Liver (tissue), 9 donors: ENCODE data around the gene VPS37D. TPM values are rescaled to one million over a fixed set of nuclear protein-coding genes. Genes with fewer than 3 reads are reported as not detected.

Experiments used
- DNase-seq: peaks from one replicate; pipeline ENCODE4 v3.0.0-alpha.2; 2017; ENCODE audit warnings: low spot score
- H3K27ac ChIP-seq, 2 donors: one replicate each; pipeline ENCODE4 v1.7.0; 2013; ENCODE audit warnings: inconsistent platforms in 2 of 2, low read length in 2 of 2, control low read depth in 1 of 2, low read depth in 1 of 2, mild to moderate bottlenecking in 1 of 2
- H3K27me3 ChIP-seq, 4 donors: one replicate each; pipeline versions ENCODE4 v1.6.1 to v1.7.0; 2013; ENCODE audit warnings: low read length in 3 of 4, inconsistent platforms in 1 of 4, mild to moderate bottlenecking in 1 of 4, moderate library complexity in 1 of 4; ENCODE audit not compliant: control insufficient read depth in 4 of 4, insufficient read depth in 4 of 4
- H3K36me3 ChIP-seq, 4 donors: one replicate each; pipeline versions ENCODE4 v1.6.1 to v1.7.0; 2013; ENCODE audit warnings: low read length in 3 of 4, mild to moderate bottlenecking in 3 of 4, low read depth in 1 of 4, moderate library complexity in 1 of 4; ENCODE audit not compliant: control insufficient read depth in 4 of 4, insufficient read depth in 3 of 4
- H3K4me1 ChIP-seq, 4 donors: one replicate each; pipeline versions ENCODE4 v1.6.1 to v1.7.0; 2013; ENCODE audit warnings: low read length in 3 of 4, mild to moderate bottlenecking in 3 of 4, moderate library complexity in 1 of 4; ENCODE audit not compliant: control insufficient read depth in 4 of 4, insufficient read depth in 4 of 4
- H3K4me3 ChIP-seq, 3 donors: one replicate each; pipeline versions ENCODE4 v1.6.1 to v1.7.0; 2013; ENCODE audit warnings: low read length in 3 of 3, control low read depth in 1 of 3, low read depth in 1 of 3, mild to moderate bottlenecking in 1 of 3
- H3K9ac ChIP-seq, 2 donors: one replicate each; pipeline ENCODE4 v1.7.0; 2013; ENCODE audit warnings: low read length in 2 of 2, mild to moderate bottlenecking in 2 of 2, moderate library complexity in 2 of 2, control low read depth in 1 of 2, low read depth in 1 of 2
- H3K9me3 ChIP-seq, 4 donors: one replicate each; pipeline versions ENCODE4 v1.6.1 to v1.7.0; 2013; ENCODE audit warnings: low read length in 3 of 4; ENCODE audit not compliant: control insufficient read depth in 4 of 4
- ATF3 ChIP-seq: IDR thresholded peaks from 2 replicates; pipeline ENCODE4 v1.6.1; 2016; ENCODE audit warnings: antibody characterized with exemption
- EGR1 ChIP-seq, 2 donors: IDR thresholded peaks; 2 replicates each; pipeline ENCODE4 v1.6.1; 2016 to 2018; ENCODE audit warnings: antibody characterized with exemption in 2 of 2, low read depth in 2 of 2
- FOXA1 ChIP-seq: IDR thresholded peaks from 2 replicates; pipeline ENCODE4 v1.6.1; 2016; ENCODE audit warnings: antibody characterized with exemption
- FOXA2 ChIP-seq: IDR thresholded peaks from 2 replicates; pipeline ENCODE4 v1.6.1; 2016; ENCODE audit warnings: antibody characterized with exemption
- GABPA ChIP-seq, 2 donors: IDR thresholded peaks in 1 of 2; conservative IDR thresholded peaks in 1 of 2; 2 replicates each; pipeline ENCODE4 v1.6.1; 2016; ENCODE audit warnings: antibody characterized with exemption in 2 of 2, mild to moderate bottlenecking in 1 of 2, moderate library complexity in 1 of 2
- HNF4A ChIP-seq, 2 donors: conservative IDR thresholded peaks; 2 replicates each; pipeline ENCODE4 v1.6.1; 2016; ENCODE audit warnings: antibody characterized with exemption in 2 of 2, mild to moderate bottlenecking in 2 of 2
- HNF4G ChIP-seq: IDR thresholded peaks from 2 replicates; pipeline ENCODE4 v1.6.1; 2016; ENCODE audit warnings: antibody characterized with exemption
- JUND ChIP-seq, 2 donors: IDR thresholded peaks; 2 replicates each; pipeline ENCODE4 v1.6.1; 2016; ENCODE audit warnings: antibody characterized with exemption in 2 of 2
- NR2F2 ChIP-seq: IDR thresholded peaks from 2 replicates; pipeline ENCODE4 v1.6.1; 2016; ENCODE audit warnings: antibody characterized with exemption
- RAD21 ChIP-seq, 2 donors: IDR thresholded peaks; 2 replicates each; pipeline ENCODE4 v1.6.1; 2016; ENCODE audit warnings: antibody characterized with exemption in 2 of 2, mild to moderate bottlenecking in 2 of 2
- REST ChIP-seq: IDR thresholded peaks from 2 replicates; pipeline ENCODE4 v1.6.1; 2016; ENCODE audit warnings: antibody characterized with exemption, mild to moderate bottlenecking
- RXRA ChIP-seq, 2 donors: IDR thresholded peaks; 2 replicates each; pipeline ENCODE4 v1.6.1; 2017 to 2018; ENCODE audit warnings: antibody characterized with exemption in 2 of 2, mild to moderate bottlenecking in 1 of 2
- SP1 ChIP-seq: IDR thresholded peaks from 2 replicates; pipeline ENCODE4 v1.6.1; 2018; ENCODE audit warnings: antibody characterized with exemption, mild to moderate bottlenecking
- TAF1 ChIP-seq: conservative IDR thresholded peaks from 2 replicates; pipeline ENCODE4 v1.6.1; 2016; ENCODE audit warnings: antibody characterized with exemption, mild to moderate bottlenecking
- YY1 ChIP-seq: IDR thresholded peaks from 2 replicates; pipeline ENCODE4 v1.6.1; 2016; ENCODE audit warnings: antibody characterized with exemption, mild to moderate bottlenecking
- WGBS: extraction: QIAGEN DNeasy Blood & Tissue Kit; methylation state at CpG from one replicate; pipeline ENCODE4 v1.1.7; 2013; 5-methylcytosine and 5-hydroxymethylcytosine counted together
- polyA plus RNA-seq, 2 donors: library from polyadenylated mRNA; stranded (reverse) in 1 of 2; unstranded in 1 of 2; fragments of 200-250 nt in 1 of 2; fragments of >200 nt in 1 of 2; fragmentation: Nextera tagmentation in 1 of 2; extraction: Ambion mirVana in 1 of 2; gene quantifications; one replicate each; pipeline versions ENCODE4 v1.2.1 to v1.2.3, GENCODE V29; 2013 to 2015
- total RNA-seq, 2 donors: library from RNA; depleted of rRNA; stranded (reverse); fragments of >200 nt; gene quantifications; one replicate each; pipeline ENCODE4 v1.2.3, GENCODE V29; 2014
- TF ChIP-seq, protein P1 (sequence below): IDR thresholded peaks from 2 replicates; pipeline ENCODE4 v1.6.1; 2016; ENCODE audit warnings: antibody characterized with exemption
- TF ChIP-seq, protein P2 (sequence below): IDR thresholded peaks from 2 replicates; pipeline ENCODE4 v1.6.1; 2016; ENCODE audit warnings: antibody characterized with exemption
- TF ChIP-seq, protein P3 (sequence below): fragments of 150-350 bp; IDR thresholded peaks from 2 replicates; pipeline ENCODE4 v1.5.1; 2017; ENCODE audit warnings: improper control_type of control experiment, low read depth, low read length; ENCODE audit not compliant: missing input control
- donor health status: healthy.
- donor health status: healthy.
- donor health status: healthy.
- donor health status: healthy.
- donor health status: healthy.

VPS37D gene
- total and polyA plus RNA-seq, 4 donors = 0.38 to 3.3 (median 1.3) TPM

- H3K36me3 ChIP-seq = peaks cover 0 to 6% (median 1%) of the 10 kb centered on the region in 4 donors
- 88% methylated on average over 7 of the region's 7 CpGs for WGBS
- TF ChIP-seq HNF4A (conservative IDR thresholded peaks at IDR 0.05) = no peak
- TF ChIP-seq SP1 = no peak
- no peak for TF ChIP-seq RXRA (IDR thresholded peaks at IDR 0.05)
- TF ChIP-seq ATF3 = no peak
- no peak for TF ChIP-seq GABPA (IDR thresholded peaks at IDR 0.05 in 1 of 2, conservative IDR thresholded peaks at IDR 0.05 in 1 of 2)
- no peak for TF ChIP-seq TAF1
- no peak for TF ChIP-seq REST
- no peak for TF ChIP-seq JUND (IDR thresholded peaks at IDR 0.05)
- no peak for TF ChIP-seq YY1
- TF ChIP-seq, protein P1, sequence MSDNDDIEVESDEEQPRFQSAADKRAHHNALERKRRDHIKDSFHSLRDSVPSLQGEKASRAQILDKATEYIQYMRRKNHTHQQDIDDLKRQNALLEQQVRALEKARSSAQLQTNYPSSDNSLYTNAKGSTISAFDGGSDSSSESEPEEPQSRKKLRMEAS = no peak
- no peak for TF ChIP-seq FOXA1
- no peak for TF ChIP-seq HNF4G
- no peak for TF ChIP-seq RAD21 (IDR thresholded peaks at IDR 0.05)
- TF ChIP-seq, protein P2, sequence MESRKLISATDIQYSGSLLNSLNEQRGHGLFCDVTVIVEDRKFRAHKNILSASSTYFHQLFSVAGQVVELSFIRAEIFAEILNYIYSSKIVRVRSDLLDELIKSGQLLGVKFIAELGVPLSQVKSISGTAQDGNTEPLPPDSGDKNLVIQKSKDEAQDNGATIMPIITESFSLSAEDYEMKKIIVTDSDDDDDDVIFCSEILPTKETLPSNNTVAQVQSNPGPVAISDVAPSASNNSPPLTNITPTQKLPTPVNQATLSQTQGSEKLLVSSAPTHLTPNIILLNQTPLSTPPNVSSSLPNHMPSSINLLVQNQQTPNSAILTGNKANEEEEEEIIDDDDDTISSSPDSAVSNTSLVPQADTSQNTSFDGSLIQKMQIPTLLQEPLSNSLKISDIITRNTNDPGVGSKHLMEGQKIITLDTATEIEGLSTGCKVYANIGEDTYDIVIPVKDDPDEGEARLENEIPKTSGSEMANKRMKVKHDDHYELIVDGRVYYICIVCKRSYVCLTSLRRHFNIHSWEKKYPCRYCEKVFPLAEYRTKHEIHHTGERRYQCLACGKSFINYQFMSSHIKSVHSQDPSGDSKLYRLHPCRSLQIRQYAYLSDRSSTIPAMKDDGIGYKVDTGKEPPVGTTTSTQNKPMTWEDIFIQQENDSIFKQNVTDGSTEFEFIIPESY = no peak
- no peak for TF ChIP-seq NR2F2
- H3K4me1 ChIP-seq = peaks cover 21 to 41% (median 35%) of the 10 kb centered on the region in 4 donors
- DNase-seq = no peak
- H3K9ac ChIP-seq = no peak overlapping the region
- H3K4me3 ChIP-seq = no peak overlapping the region
- no peaks in the 10 kb centered on the region for H3K27me3 ChIP-seq
- no peak overlapping the region for H3K27ac ChIP-seq
- no peaks in the 10 kb centered on the region for H3K9me3 ChIP-seq
Observed at GRCh38 chr7:73680501-73680900, 12.9 kb downstream of the VPS37D start.

DNA sequence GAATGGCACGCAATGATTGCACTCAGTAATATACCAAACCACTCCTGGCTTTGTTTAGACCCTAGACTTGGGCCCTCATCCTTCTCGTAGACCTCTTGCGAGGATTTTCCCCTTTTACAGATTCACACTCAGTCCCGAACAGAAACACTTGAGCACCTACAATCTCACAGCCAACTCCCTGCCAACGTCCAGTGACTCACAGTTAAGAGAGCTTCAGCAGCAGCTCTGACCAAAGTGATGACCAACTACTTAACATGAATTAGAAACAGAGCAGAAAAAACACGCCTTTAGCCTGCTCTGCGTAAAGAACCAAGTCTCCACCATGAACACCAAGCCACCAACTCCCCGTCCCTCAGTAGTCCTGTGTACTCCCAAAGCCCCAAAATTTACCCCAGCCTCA is 13.4 kb downstream of the VPS37D start:
- Histone ChIP-seq H3K9ac (no peak overlapping the region), H3K36me3 (peaks cover 0 to 6% (median 1%) of the 10 kb centered on the region in 4 donors), H3K9me3 (no peaks in the 10 kb centered on the region), H3K4me1 (peaks cover 21 to 41% (median 35%) of the 10 kb centered on the region in 4 donors), H3K27me3 (no peaks in the 10 kb centered on the region), H3K27ac (no peak overlapping the region), H3K4me3 (no peak overlapping the region)
- no peak for DNase-seq
- WGBS = 83% methylated on average over 8 of the region's 8 CpGs
- TF ChIP-seq EGR1 (IDR thresholded peaks at IDR 0.05; ENCODE audit: low read depth in 2 of 2) (no peak), TAF1 (no peak), FOXA2 (no peak), JUND (IDR thresholded peaks at IDR 0.05) (no peak)
- TF ChIP-seq, protein P2 = no peak
- TF ChIP-seq, protein P3, sequence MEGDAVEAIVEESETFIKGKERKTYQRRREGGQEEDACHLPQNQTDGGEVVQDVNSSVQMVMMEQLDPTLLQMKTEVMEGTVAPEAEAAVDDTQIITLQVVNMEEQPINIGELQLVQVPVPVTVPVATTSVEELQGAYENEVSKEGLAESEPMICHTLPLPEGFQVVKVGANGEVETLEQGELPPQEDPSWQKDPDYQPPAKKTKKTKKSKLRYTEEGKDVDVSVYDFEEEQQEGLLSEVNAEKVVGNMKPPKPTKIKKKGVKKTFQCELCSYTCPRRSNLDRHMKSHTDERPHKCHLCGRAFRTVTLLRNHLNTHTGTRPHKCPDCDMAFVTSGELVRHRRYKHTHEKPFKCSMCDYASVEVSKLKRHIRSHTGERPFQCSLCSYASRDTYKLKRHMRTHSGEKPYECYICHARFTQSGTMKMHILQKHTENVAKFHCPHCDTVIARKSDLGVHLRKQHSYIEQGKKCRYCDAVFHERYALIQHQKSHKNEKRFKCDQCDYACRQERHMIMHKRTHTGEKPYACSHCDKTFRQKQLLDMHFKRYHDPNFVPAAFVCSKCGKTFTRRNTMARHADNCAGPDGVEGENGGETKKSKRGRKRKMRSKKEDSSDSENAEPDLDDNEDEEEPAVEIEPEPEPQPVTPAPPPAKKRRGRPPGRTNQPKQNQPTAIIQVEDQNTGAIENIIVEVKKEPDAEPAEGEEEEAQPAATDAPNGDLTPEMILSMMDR = no peak
